IMR-90 (cell line): Measurements from ENCODE around the gene DSG1.

Experiments used
- CEBPB ChIP-seq: IDR thresholded peaks from 2 replicates; pipeline ENCODE4 v1.6.1; 2012; ENCODE audit warnings: low read depth, low read length, improper control_type of control experiment
- CTCF ChIP-seq: conservative IDR thresholded peaks from 2 replicates; pipeline ENCODE4 v1.5.1; 2012; ENCODE audit warnings: mild to moderate bottlenecking, low read depth, low read length, improper control_type of control experiment
- ELK1 ChIP-seq: fragments of 150-350 bp; IDR thresholded peaks from 2 replicates; pipeline ENCODE4 v1.6.1; 2016; ENCODE audit warnings: low read depth, mild to moderate bottlenecking, low read length, moderate library complexity, borderline replicate concordance
- FOS ChIP-seq: fragments of 150-350 bp; IDR thresholded peaks from 2 replicates; pipeline ENCODE4 v1.6.1; 2016; ENCODE audit warnings: low read depth, low read length
- MAFK ChIP-seq: IDR thresholded peaks from 2 replicates; pipeline ENCODE4 v1.6.1; 2012; ENCODE audit warnings: low read depth, low read length, improper control_type of control experiment
- POLR2A ChIP-seq: IDR thresholded peaks from 2 replicates; pipeline ENCODE4 v1.6.1; 2012; ENCODE audit warnings: mild to moderate bottlenecking, low read depth, low read length

GRCh38 chr18:31301201-31301655, 16.7 kb upstream of the DSG1 start:
- no peak for TF ChIP-seq POLR2A
- TF ChIP-seq CTCF = no peak
- TF ChIP-seq CEBPB = no peak
- TF ChIP-seq FOS = no peak
- no peak for TF ChIP-seq ELK1
- TF ChIP-seq MAFK = no peak
